Stimulated activated CD8-positive, alpha-beta memory T cell treated with anti-CD3 and anti-CD28 coated beads, Interleukin-4, amount 100 ng/mL, for 4 hours (primary cell): ENCODE data around the gene MACROH2A2.
"Not testable (repeated sequence)": the region's sequence is repeated elsewhere in the genome, so short reads cannot be mapped to it uniquely, and the experiment has no call there.

Experiments
- DNase-seq, 2 donors: peaks; one replicate each; pipeline ENCODE4 v3.0.0-alpha.2; 2020; ENCODE audit warnings: low read depth in 2 of 2, low spot score in 1 of 2

MACROH2A2 gene

DNA sequence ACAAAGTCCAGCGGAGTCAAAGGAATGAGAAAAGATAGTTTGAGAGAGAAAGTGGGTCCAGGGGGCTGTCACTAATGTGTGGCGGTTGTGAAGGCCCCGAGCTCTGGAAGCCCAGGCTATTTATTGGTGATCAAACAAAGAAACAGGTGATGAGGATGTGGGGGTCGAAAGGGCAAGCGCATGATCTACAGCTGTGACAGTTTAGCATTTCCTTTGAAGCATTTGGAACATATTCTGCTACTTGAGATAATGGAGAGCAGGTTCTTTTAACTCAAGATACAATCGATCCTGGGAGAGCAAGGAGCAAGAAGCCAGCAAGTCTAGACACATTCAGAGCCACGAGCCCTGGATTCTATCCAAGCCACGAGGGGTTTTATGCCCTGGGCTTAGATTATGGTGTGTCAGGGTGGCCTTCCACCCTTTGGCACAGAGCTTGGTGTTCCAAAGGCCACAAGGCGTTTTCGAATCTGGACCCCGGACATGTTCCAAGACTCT, 48.5 kb downstream of the MACROH2A2 start:
- not testable (repeated sequence) for DNase-seq

DNA sequence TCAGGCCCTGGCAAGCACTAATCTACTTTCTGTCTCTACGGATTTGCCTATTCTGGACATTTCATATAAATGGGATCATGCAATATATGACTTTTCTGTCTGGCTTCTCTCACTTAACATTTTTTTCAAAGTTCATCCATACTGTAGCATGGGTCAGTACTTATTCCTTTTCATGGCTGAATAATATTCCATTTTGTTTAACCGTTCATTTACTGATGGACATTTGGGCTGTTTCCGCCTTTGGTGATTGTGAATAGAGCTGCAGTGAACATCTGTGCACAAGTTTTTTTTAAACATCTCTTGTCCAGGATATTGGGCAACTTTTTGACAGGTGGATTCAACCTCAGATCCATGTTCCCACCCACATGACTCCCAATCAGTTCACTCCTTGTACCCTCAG, 49.0 kb downstream of the MACROH2A2 start:
- DNase-seq = no peak

DNA sequence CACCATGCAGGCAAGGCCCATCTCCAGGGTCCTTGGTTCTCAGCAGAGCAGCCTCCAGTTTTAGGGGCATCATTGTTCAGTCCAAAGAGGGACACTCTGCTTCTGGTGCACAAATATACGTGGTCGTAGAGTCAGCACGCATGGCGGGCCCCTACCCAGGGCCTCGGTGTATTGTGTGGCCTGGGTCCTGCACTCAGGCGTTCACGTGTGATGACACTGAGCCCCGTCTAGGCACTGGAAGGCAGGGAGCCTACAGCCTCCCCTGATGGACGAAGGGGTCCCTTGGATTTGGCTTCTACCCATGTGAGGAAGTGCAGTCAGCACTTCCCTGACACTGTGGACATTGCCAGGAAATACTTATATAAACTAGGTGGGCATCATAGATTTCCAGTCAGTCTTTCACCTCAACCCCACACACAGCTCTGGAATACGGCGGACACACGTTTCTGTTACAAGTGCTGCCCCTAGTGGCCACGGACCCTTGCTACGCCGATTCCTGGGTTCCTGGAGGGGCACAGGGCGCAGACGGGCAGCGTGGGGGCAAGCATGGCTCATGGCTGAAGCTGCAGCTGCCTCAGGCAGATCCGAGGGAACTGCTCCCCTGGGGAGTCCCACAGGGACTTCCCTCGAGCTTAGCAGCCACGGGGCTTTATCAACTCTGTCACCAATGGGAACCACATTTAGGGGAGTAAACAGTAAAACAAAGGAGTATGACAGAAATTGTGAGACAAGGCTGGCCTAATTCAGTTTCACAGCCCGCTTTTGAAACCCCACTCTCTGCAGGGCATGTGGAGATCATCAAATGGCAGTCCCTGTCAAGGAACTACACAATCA, 54.5 kb downstream of the MACROH2A2 start:
- no peak for DNase-seq

DNA sequence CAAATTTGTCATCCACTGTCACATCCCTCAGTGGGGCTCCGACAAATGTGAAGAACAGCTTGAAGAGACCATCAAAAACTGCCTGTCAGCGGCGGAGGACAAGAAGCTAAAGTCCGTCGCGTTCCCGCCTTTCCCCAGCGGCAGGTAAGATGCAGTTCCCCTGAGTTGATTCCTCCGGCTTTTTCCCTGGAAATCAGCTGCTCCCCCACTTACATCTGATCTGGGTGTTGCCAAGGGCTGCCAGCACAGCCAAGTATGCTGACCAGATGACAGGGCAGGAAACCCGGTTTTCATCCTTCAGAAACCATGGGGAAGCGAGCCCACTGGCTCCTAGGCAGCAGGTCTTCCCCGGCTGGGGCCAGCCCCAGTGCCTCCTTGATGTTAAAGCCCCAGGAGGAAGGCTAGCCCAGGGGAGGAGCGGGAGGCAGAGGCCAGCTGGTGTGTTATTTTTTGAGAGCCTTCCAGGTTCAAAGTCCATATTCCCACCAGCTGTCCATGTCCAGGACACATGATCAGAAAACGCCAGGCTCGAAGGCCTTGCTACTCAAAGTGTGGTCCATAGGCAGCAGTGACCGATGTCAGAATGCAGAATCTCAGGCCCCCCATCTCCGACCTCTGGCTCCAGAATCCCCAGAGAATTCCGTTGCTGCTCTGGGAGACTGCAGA, 56.6 kb downstream of the MACROH2A2 start:
- no peak for DNase-seq

DNA sequence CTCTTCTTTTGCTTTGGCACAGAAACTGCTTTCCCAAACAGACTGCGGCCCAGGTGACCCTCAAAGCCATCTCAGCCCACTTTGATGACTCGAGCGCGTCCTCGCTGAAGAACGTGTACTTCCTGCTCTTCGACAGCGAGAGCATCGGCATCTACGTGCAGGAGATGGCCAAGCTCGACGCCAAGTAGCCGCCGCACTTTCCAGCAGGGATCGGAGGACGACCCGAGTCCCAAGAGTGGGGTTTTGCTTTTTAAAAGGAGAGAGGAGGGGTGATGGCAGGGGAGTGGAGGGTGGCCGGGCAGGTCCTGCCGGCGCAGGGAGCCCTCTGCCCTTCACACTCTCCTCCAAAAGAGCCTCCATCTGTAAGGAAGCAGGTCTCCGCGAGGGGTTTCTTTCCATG, 58.9 kb downstream of the MACROH2A2 start:
- DNase-seq = no peak

DNA sequence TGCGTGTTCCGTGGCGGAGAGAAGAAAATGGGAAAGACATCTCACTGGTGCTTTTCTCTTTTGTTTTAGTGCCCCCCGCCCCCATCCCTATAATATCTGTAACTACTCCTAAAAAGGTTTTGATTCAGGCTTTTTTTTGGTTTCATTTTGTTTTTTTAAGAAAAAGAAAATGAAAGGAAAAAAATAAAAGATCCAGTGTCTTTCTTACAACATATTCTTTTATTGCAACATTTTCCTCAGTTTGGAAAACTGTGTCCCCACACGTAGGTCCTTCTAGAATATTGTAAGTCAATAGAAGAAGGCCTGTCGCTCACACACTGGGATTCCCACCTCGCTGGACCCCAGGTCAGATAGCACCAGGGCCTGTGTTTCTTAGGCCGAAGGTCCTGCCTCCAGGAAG, 59.4 kb downstream of the MACROH2A2 start:
- no peak for DNase-seq

DNA sequence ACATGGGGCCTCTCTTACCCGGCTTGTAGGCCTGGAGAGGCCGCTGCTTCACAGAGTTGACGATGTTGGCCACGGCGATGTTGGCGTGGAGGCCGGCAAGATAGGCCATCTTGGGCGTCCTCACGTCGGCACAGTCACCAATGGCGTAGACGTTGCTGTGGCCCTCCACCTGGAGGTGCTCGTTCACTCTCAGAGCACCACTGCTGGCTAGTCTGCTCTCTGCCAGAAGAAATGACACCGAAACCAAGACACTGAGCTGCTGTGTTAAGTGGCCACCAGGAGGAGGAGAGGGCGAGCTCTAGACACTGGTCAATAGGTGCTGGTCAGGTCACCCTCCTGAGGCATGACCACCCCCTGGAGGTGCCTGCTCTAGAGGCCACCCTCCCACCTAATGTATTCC, 62.3 kb downstream of the MACROH2A2 start:
- no peak for DNase-seq

DNA sequence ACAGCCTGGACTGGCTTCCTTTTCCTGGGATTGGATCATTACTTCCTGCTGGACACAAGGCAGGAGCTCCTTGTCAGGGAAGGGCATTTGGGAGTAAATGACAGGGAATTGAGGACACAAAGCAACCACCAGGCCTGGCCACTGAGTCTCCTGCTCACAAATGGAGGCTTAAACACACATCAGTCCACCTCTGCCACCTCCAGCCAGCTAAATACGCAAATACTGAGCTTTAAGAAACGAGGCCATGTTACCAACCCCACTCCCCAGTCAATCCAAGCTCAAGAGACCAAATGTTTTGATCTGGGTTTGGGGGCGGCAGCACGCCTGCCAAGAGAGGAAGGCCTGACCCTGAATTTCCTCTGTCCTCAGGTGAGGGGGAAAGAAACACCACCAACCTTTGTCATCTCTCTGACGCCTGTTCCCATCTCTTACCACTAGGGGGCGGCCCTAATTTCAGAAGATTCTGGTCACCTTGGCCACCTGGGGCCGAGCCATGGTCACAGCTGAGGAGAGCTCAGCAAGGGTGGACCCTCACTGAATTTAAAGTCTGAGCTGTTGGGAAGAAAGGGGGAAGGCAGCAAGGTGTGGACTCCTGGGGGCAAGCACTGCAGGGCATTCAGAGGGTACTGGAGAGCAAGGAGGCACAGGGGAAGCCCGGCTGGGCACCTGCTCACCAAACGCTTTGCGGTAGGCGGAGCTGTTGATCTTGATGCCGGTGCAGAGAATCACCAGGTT, 63.5 kb downstream of the MACROH2A2 start:
- peak; percentile 29 to 31 for DNase-seq

DNA sequence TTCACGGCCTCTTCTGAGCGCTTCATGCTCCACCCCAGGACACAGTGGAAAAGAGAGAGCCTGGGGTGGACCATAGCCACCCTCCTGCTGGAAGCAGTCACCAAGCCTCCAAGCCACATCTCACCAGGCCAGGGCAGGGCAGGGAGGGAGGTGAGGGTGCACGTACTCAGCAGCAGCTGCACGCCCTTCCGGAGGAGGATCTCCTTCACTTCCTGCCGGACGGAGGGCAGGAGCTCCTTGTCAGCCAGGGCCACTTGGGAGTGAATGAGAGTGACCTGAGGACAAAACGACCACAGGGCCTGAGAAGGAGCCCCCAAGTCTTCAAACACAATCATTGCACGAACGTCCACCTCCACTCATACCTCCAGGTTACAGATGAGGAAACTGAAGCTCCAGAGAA, 65.0 kb downstream of the MACROH2A2 start:
- DNase-seq = no peak

DNA sequence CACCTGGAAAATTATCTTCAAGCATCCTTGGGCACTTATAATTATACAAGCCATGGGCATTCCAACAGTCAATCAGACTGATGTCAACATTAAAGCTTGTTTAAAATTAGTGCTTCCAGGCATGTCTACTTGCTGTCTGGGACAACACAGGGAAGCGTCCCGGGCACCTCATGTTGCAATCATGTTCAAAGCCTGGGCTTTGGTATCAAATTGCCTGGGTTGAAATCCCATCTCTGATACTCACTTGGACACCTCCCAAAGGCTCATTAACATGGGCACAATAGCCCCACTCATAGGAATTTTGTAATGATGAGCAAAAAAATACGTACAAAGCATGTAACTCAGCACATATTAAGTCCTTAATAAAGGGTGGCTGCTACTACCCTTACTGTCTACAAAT, 65.5 kb downstream of the MACROH2A2 start:
- DNase-seq = no peak

DNA sequence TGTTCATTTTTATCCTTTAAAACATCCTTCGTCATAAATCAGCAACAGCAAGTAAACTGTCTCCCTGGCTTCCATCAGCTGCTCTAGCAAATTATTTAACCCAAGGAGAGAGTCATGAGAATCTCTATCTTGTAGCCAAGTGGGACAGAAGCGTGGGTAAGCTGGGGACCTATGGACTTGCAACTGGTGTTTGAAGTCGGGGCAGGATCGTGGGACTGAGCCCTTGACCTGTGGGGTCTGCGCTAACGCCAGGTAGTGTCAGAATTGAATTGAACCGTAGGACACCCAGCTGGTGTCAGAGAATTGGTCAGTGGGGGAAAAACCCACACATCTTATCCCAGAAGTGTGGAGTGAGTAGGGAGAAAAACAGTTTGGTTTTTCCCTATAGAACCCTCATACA, 66.6 kb downstream of the MACROH2A2 start:
- DNase-seq = no peak

DNA sequence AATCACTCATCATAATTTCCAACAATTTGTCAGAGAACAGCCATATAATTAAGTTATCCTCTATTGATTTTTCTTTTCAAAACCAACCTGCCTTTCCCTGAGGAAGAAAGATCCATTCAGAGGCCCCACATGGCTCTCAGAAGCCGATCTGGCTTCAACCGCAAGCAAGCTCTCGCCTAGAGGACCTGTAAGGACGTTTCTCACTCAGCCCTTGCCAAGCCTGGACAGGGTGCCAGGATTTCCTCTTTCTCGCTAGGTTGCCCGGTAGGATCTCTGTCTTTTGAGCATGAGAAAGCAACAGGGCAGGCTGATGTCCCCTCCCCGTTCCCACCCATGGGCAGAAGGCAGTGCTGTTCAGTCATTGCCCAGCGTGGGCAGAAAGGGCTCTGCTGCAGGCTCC, 67.0 kb downstream of the MACROH2A2 start:
- no peak for DNase-seq

DNA sequence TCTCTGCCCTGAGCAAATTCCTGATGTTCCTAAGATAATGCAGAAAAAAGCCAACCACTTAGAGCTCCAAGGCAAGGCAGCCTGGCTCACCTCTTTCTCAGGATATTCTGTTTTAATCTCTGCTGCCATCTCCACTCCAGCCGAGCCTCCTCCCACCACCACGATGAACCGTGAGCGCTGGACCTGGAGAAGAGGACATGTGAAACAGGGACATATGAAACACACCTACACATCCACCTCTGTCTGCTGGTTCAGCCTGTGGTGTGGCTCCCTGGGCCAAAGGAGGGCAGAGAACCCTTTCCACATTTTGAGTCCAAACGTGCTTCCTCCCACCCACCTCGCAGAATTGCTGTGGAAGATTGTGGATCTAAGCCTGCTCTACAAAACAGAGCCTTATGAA, 67.8 kb downstream of the MACROH2A2 start:
- no peak for DNase-seq

DNA sequence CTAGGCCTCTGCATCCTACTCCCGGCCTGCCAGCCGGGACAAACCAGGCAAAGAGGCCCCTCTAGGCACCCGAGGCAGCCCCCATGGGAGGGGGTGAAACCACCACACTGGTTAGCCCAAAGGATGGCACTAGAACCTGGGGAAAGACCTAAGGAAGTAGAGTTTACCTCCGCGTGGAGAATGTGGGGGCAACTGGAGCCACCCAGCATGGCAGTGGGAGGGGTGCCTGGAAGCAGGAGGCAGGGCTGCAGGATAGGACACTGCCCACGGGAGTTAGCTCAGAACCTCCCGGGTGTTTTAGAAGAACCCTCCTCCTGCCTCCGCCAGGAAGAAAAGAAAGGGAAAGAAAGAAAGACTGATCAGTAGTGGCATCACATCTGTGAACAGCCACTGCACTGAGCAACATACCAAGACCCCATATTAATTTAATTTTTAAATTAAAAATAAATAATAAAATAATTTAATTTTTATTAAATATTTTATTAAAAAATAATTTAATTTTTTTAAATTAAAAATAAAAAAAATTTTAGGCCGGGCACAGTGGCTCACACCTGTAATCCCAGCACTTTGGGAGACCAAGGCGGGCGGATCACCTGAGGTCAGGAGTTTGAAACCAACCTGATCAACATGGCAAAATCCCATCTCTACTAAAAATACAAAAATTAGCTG, 68.8 kb downstream of the MACROH2A2 start:
- no peak for DNase-seq

DNA sequence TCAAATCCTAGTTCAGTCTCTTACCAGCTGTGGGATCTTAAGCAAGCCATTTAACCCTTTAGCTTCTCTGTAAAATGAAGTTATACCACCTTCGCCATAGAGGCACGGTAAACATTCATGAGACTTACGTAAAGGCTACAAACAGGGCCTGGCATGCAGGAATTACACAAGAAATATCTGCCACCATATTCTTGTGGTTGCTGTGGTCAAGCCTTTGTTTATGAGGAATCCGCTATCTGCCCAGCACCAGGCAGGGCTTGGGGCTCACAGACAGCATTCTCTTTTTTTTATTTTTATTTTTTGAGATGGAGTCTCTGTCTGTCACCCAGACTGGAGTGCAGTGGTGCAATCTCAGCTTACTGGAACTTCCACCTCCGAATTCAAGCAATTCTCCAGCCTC, 70.1 kb downstream of the MACROH2A2 start:
- DNase-seq = no peak

DNA sequence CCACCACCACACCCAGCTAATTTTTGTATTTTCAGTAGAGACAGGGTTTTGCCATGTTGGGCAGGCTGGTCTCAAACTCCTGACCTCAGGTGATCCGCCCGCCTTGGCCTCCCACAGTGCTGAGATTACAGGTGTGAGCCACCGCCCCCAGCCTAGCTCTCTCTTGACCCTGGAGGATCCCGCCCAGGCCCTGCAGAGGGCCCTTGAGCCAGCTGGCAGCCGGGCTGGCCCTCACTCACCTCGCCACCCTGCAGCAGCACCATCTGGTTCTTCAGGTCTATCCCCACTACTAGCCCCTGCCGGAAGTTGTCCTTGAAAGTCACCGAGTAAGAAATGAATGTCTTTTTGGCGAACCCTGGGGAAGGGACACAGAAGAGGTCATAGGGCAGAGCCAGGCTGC, 70.5 kb downstream of the MACROH2A2 start:
- DNase-seq = not testable (repeated sequence)

DNA sequence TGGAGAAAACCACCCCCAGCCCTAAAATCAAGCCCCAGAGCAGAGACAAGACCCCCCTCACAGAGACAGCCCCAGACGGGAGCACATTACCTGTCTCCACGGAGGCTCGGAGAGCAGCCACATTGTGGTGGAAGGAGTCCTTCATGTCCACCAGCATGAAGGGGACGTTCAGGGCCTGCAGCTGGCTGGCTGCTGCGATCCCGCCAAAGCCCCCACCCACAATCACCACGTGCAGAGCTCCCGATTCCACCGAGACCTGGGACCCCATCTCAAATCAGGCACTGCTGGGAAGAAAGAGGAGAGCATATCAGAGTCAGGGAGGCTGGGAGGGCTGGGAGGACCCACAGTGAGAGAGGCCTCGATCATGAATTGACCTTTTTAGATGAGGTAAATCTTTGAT, 71.2 kb downstream of the MACROH2A2 start:
- no peak for DNase-seq

DNA sequence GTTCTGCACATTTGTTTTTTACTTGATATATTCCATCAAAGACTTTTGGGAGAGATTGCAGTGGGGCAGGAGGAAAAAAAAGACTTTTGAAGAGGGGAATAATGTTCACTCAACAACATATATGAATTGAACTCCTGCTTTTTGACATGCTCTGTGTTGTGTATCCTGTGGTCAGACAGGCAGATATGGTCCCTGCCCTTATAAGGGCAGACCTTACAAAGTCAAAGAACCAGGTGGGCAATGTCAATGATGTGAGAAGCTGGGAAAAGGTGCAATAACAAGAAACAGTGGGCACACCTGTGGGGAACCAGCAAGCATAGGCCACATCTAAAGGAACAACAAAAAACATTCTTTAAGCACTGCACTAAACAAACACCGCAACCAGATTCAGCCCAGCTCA, 71.8 kb downstream of the MACROH2A2 start:
- DNase-seq = no peak

DNA sequence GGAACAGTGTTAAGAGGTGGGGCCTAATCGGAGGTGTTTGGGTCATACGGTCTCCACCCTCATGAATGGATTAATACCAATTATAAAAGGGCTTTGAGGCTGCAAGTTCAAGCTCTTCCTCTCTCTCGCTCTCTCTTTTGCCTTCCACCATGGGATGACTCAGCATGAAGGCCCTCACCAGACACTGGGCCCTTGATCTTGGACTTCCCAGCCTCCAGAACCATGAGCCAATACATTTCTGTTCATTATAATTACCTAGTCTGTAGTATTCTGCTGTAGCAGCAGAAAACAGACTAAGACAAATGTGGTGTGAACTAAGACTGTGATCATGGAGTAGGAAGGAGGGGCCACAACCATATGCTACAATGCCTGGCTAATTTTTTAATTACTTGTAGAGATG, 72.3 kb downstream of the MACROH2A2 start:
- no peak for DNase-seq

DNA sequence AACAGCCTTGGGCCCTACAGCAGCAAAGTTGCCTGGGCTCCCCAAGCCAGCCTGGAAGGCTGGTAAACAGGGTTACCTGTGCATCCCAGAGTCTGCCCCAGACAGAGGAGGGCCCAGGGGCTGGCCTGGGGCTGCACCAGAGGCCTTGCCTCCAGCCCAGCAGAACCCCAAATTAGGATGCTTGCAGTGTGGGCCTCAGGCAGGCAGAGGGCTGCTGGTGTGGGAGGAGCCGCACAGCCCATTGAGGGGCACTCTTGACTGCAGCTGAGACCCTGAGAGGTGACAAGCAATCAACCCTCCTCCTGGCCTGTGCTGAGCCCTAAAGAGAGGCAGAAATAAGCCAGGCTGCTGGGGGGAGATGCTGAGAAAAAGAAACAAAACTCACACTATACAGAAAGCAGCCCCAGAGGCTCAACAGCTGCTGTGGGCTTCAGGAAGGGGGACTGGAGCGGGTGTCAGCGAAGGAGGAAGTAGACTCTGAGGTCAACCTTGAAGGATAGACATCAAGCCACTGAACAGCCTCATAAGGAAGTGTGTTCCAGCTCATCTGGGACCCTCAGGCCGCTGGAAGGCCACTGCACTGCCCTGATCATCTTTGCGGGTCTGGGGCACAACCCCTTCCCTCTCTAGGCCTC, 73.4 kb downstream of the MACROH2A2 start:
- no peak for DNase-seq
